OCI-M2 (cell line): ENCODE data around the gene BTN2A1.
"Not testable (repeated sequence)": the region's sequence is repeated elsewhere in the genome, so short reads cannot be mapped to it uniquely, and the experiment has no call there.

Source experiments
- DNase-seq: peaks from one replicate; lab custom pipeline; 2025; ENCODE audit not compliant: unreplicated experiment; lab: John Stamatoyannopoulos, UW

Gene BTN2A1

GRCh38 chr6:26432627-26433201, 25.0 kb upstream of the BTN2A1 start:
- DNase-seq: no peak

- not testable (repeated sequence) for DNase-seq
Measured at GRCh38 chr6:26433680-26434079, 24.1 kb upstream of the BTN2A1 start.

GRCh38 chr6:26436018-26436417, 21.7 kb upstream of the BTN2A1 start:
- DNase-seq: no peak

GRCh38 chr6:26437550-26437949, 20.2 kb upstream of the BTN2A1 start:
- DNase-seq: no peak

GRCh38 chr6:26438000-26438399, 19.8 kb upstream of the BTN2A1 start:
- no peak for DNase-seq

- DNase-seq: no peak
Measured at GRCh38 chr6:26439151-26440125, 18.3 kb upstream of the BTN2A1 start.

- DNase-seq: no peak
Measured at GRCh38 chr6:26440977-26441358, 16.8 kb upstream of the BTN2A1 start.

GRCh38 chr6:26441977-26442376, 15.8 kb upstream of the BTN2A1 start:
- DNase-seq: no peak

- DNase-seq: no peak
Measured at GRCh38 chr6:26445934-26446667, 11.7 kb upstream of the BTN2A1 start.

- no peak for DNase-seq
Measured at GRCh38 chr6:26447257-26447656, 10.5 kb upstream of the BTN2A1 start.

GRCh38 chr6:26450240-26450639, 7.5 kb upstream of the BTN2A1 start:
- no peak for DNase-seq

- DNase-seq: no peak
Measured at GRCh38 chr6:26452631-26453235, 5.0 kb upstream of the BTN2A1 start.

GRCh38 chr6:26454631-26455030, 3.1 kb upstream of the BTN2A1 start:
- DNase-seq: no peak

- no peak for DNase-seq
Measured at GRCh38 chr6:26455357-26455970, 2.3 kb upstream of the BTN2A1 start.

- no peak for DNase-seq
Measured at GRCh38 chr6:26457264-26457805, 420 bp upstream of the BTN2A1 start.

- DNase-seq: no peak
Measured at GRCh38 chr6:26459023-26459810, 1.5 kb downstream of the BTN2A1 start.

GRCh38 chr6:26461353-26461752, 3.6 kb downstream of the BTN2A1 start:
- DNase-seq: not testable (repeated sequence)

- DNase-seq: no peak
Measured at GRCh38 chr6:26464014-26464413, 6.3 kb downstream of the BTN2A1 start.

- no peak for DNase-seq
Measured at GRCh38 chr6:26464416-26465131, 6.8 kb downstream of the BTN2A1 start.
